Activated naive CD4-positive, alpha-beta T cell treated with anti-CD3 and anti-CD28 coated beads for 36 hours (primary cell): Measurements from ENCODE around the gene NALCN. TPM values are rescaled to one million over a fixed set of nuclear protein-coding genes. Genes with fewer than 3 reads are reported as not detected.
"Not testable (repeated sequence)": the region's sequence is repeated elsewhere in the genome, so short reads cannot be mapped to it uniquely, and the experiment has no call there.

Source experiments
- CTCF ChIA-PET: fragments of 350-600 bp; sonication (Branson Sonifier 250); formaldehyde crosslinking; loops from one replicate; lab custom pipeline; 2021; ENCODE audit warnings: antibody characterized with exemption; lab: Charles Lee
- DNase-seq: peaks from one replicate; pipeline ENCODE4 v3.0.0-alpha.2; 2020
- H3K27ac Mint-ChIP-seq: one replicate; pipeline ENCODE4 v1.8.0; 2021; ENCODE audit warnings: mild to moderate bottlenecking, mixed read lengths
- H3K27me3 Mint-ChIP-seq: one replicate; pipeline ENCODE4 v1.8.0; 2021; ENCODE audit warnings: low read depth, mixed read lengths
- H3K36me3 Mint-ChIP-seq: one replicate; pipeline ENCODE4 v1.8.0; 2021; ENCODE audit warnings: low read depth, mixed read lengths
- H3K4me1 Mint-ChIP-seq: one replicate; pipeline ENCODE4 v1.8.0; 2021; ENCODE audit warnings: low read depth, mixed read lengths
- H3K4me3 Mint-ChIP-seq: one replicate; pipeline ENCODE4 v1.8.0; 2021; ENCODE audit warnings: mild to moderate bottlenecking, moderate library complexity, mixed read lengths
- H3K9me3 Mint-ChIP-seq: one replicate; pipeline ENCODE4 v1.8.0; 2021; ENCODE audit warnings: mixed read lengths
- intact Hi-C: fragments of 100-400 bp; cut with micrococcal nuclease; formaldehyde crosslinking; loops from one replicate; pipeline ENCODE4 v1.15.1; 2023
- total RNA-seq, 2 experiments: library from RNA; stranded (reverse); gene quantifications; one replicate each; pipeline ENCODE4 v1.2.3, GENCODE V29; 2021

Gene NALCN
- total RNA-seq, 2 experiments from 2014 or later = not detected

GRCh38 chr13:101323601-101324000 is 92.7 kb downstream of the NALCN start:
- H3K36me3 Mint-ChIP-seq = no peaks in the 10 kb centered on the region
- peaks cover 3% of the 10 kb centered on the region for H3K27me3 Mint-ChIP-seq
- no peaks in the 10 kb centered on the region for H3K4me1 Mint-ChIP-seq
- H3K9me3 Mint-ChIP-seq = no peaks in the 10 kb centered on the region
- intact Hi-C loops = no loop called here
- no peak for DNase-seq
- CTCF ChIA-PET = no interaction called here
- no peak overlapping the region for H3K4me3 Mint-ChIP-seq
- no peak overlapping the region for H3K27ac Mint-ChIP-seq

GRCh38 chr13:101317986-101318523 is 98.3 kb downstream of the NALCN start:
- DNase-seq = no peak
- Mint-ChIP-seq H3K27ac (no peak overlapping the region), H3K36me3 (no peaks in the 10 kb centered on the region), H3K27me3 (peaks cover 5% of the 10 kb centered on the region), H3K4me1 (no peaks in the 10 kb centered on the region), H3K9me3 (peaks cover 1% of the 10 kb centered on the region), H3K4me3 (no peak overlapping the region)
- CTCF ChIA-PET = no interaction called here
- intact Hi-C loops = no loop called here

GRCh38 chr13:101313479-101313878 is 102.8 kb downstream of the NALCN start:
- intact Hi-C loops, H3K27ac Mint-ChIP-seq, DNase-seq, H3K9me3 Mint-ChIP-seq, H3K4me3 Mint-ChIP-seq, H3K27me3 Mint-ChIP-seq, CTCF ChIA-PET, H3K4me1 Mint-ChIP-seq, H3K36me3 Mint-ChIP-seq: not testable (repeated sequence)

- H3K4me3 Mint-ChIP-seq = no peak overlapping the region
- CTCF ChIA-PET = no interaction called here
- no peak overlapping the region for H3K27ac Mint-ChIP-seq
- H3K9me3 Mint-ChIP-seq = peaks cover 1% of the 10 kb centered on the region
- intact Hi-C loops = no loop called here
- no peaks in the 10 kb centered on the region for H3K4me1 Mint-ChIP-seq
- no peak for DNase-seq
- H3K27me3 Mint-ChIP-seq = peaks cover 2% of the 10 kb centered on the region
- H3K36me3 Mint-ChIP-seq = no peaks in the 10 kb centered on the region
Measured at GRCh38 chr13:101309014-101309619, 107.2 kb downstream of the NALCN start.

- Mint-ChIP-seq H3K36me3 (no peaks in the 10 kb centered on the region), H3K27ac (no peak overlapping the region), H3K4me1 (no peaks in the 10 kb centered on the region), H3K9me3 (peaks cover under 1% of the 10 kb centered on the region), H3K4me3 (no peak overlapping the region), H3K27me3 (peaks cover 1% of the 10 kb centered on the region)
- CTCF ChIA-PET = no interaction called here
- DNase-seq = no peak
- intact Hi-C loops = no loop called here
Measured at GRCh38 chr13:101308247-101309013, 107.9 kb downstream of the NALCN start.

- no peak overlapping the region for H3K27ac Mint-ChIP-seq
- no peak for DNase-seq
- intact Hi-C loops = no loop called here
- no peak overlapping the region for H3K4me3 Mint-ChIP-seq
- no peaks in the 10 kb centered on the region for H3K36me3 Mint-ChIP-seq
- peaks cover 3% of the 10 kb centered on the region for H3K27me3 Mint-ChIP-seq
- CTCF ChIA-PET = no interaction called here
- no peaks in the 10 kb centered on the region for H3K9me3 Mint-ChIP-seq
- no peaks in the 10 kb centered on the region for H3K4me1 Mint-ChIP-seq
Measured at GRCh38 chr13:101307181-101307701, 109.1 kb downstream of the NALCN start.

GRCh38 chr13:101306773-101307172 is 109.5 kb downstream of the NALCN start:
- intact Hi-C loops = no loop called here

GRCh38 chr13:101305981-101306411 is 110.3 kb downstream of the NALCN start:
- Mint-ChIP-seq H3K9me3 (no peaks in the 10 kb centered on the region), H3K27ac (no peak overlapping the region), H3K4me1 (no peaks in the 10 kb centered on the region), H3K4me3 (no peak overlapping the region), H3K36me3 (no peaks in the 10 kb centered on the region), H3K27me3 (peaks cover 3% of the 10 kb centered on the region)
- CTCF ChIA-PET = no interaction called here
- DNase-seq = no peak
- intact Hi-C loops = no loop called here

More at GRCh38 chr13:101306773-101307172, 109.5 kb downstream of the NALCN start:
- H3K4me1 Mint-ChIP-seq = no peaks in the 10 kb centered on the region
- H3K27ac Mint-ChIP-seq = no peak overlapping the region
- no peaks in the 10 kb centered on the region for H3K36me3 Mint-ChIP-seq
- peaks cover 3% of the 10 kb centered on the region for H3K27me3 Mint-ChIP-seq
- no peak for DNase-seq
- CTCF ChIA-PET = no interaction called here
- no peaks in the 10 kb centered on the region for H3K9me3 Mint-ChIP-seq
- no peak overlapping the region for H3K4me3 Mint-ChIP-seq

- Mint-ChIP-seq H3K4me3 (no peak overlapping the region), H3K27ac (no peak overlapping the region), H3K9me3 (no peaks in the 10 kb centered on the region), H3K27me3 (peaks cover 3% of the 10 kb centered on the region), H3K4me1 (no peaks in the 10 kb centered on the region), H3K36me3 (no peaks in the 10 kb centered on the region)
- no peak for DNase-seq
- intact Hi-C loops = no loop called here
- CTCF ChIA-PET = interaction anchor here (1.2 kb wide), 1 partner anchor 159 kb away, joined by 5 read pairs; no protein-coding TSS in a partner anchor
Measured at GRCh38 chr13:101303521-101303920, 112.8 kb downstream of the NALCN start.

GRCh38 chr13:101301053-101301452 is 115.3 kb downstream of the NALCN start:
- intact Hi-C loops = no loop called here
- Mint-ChIP-seq H3K9me3 (peaks cover 2% of the 10 kb centered on the region), H3K4me3 (no peak overlapping the region), H3K27ac (no peak overlapping the region), H3K27me3 (peaks cover 3% of the 10 kb centered on the region), H3K36me3 (no peaks in the 10 kb centered on the region), H3K4me1 (no peaks in the 10 kb centered on the region)
- CTCF ChIA-PET = interaction anchor here (1.2 kb wide), 1 partner anchor 153 kb away, joined by 5 read pairs; no protein-coding TSS in a partner anchor
- no peak for DNase-seq

- no peaks in the 10 kb centered on the region for H3K4me1 Mint-ChIP-seq
- peaks cover 4% of the 10 kb centered on the region for H3K9me3 Mint-ChIP-seq
- DNase-seq = no peak
- H3K36me3 Mint-ChIP-seq = no peaks in the 10 kb centered on the region
- no peak overlapping the region for H3K27ac Mint-ChIP-seq
- no peak overlapping the region for H3K4me3 Mint-ChIP-seq
- intact Hi-C loops = no loop called here
- CTCF ChIA-PET = no interaction called here
- H3K27me3 Mint-ChIP-seq = peaks cover 3% of the 10 kb centered on the region
Measured at GRCh38 chr13:101300531-101300930, 115.8 kb downstream of the NALCN start.

GRCh38 chr13:101298517-101298916 is 117.8 kb downstream of the NALCN start:
- Mint-ChIP-seq H3K9me3 (peaks cover 6% of the 10 kb centered on the region), H3K4me3 (no peak overlapping the region), H3K4me1 (no peaks in the 10 kb centered on the region), H3K36me3 (no peaks in the 10 kb centered on the region), H3K27ac (no peak overlapping the region), H3K27me3 (peaks cover 3% of the 10 kb centered on the region)
- CTCF ChIA-PET = interaction anchor here (1.0 to 1.3 kb wide), 2 partner anchors 143 to 1257 kb away, joined by 3 to 4 read pairs; no protein-coding TSS in a partner anchor
- no peak for DNase-seq
- intact Hi-C loops = loop anchor here (1.0 kb wide), 1 partner anchor 148 kb away; no protein-coding TSS in a partner anchor
